H1 (cell line): ENCODE data around the gene CYTH1. TPM values are rescaled to one million over a fixed set of nuclear protein-coding genes. Genes with fewer than 3 reads are reported as not detected.

Experiments used
- CTCF ChIA-PET: fragments of 300-600 bp; sonication (Branson Sonifier 250); formaldehyde crosslinking; loops from one replicate; lab custom pipeline; 2021; ENCODE audit not compliant: partially characterized antibody; lab: Charles Lee
- POLR2A ChIA-PET: fragments of 300-600 bp; sonication (Branson Sonifier 250); formaldehyde crosslinking; loops from one replicate; lab custom pipeline; 2021; ENCODE audit warnings: inconsistent platforms; ENCODE audit not compliant: partially characterized antibody; lab: Charles Lee
- DNase-seq, 2 experiments: peaks; one replicate each; pipeline versions ENCODE4 v3.0.0 to v3.0.0-alpha.2; 2010 to 2022; ENCODE audit warnings: low spot score in 2 of 2, low read depth in 1 of 2, mixed read lengths in 1 of 2
- FAIRE-seq: peaks from 2 replicates; lab custom pipeline; 2011; peaks lifted over from hg19 to GRCh38; lab: Jason Lieb, UNC
- H2AFZ ChIP-seq: 2 replicates; pipeline ENCODE4 v1.8.1; 2012; ENCODE audit warnings: low read length, inconsistent platforms
- H2AK5ac ChIP-seq: 2 replicates; pipeline ENCODE4 v1.6.1; 2013; ENCODE audit warnings: low read depth, low read length
- H2BK120ac ChIP-seq: replicated peaks from 2 replicates; pipeline ENCODE3; 2013; ENCODE audit warnings: low read depth, low read length, inconsistent platforms
- H2BK12ac ChIP-seq: 2 replicates; pipeline ENCODE4 v1.6.1; 2013; ENCODE audit warnings: low read depth, low read length
- H2BK15ac ChIP-seq: 2 replicates; pipeline ENCODE4 v1.6.1; 2013; ENCODE audit warnings: low read length
- H2BK20ac ChIP-seq: 2 replicates; pipeline ENCODE4 v1.6.1; 2013; ENCODE audit warnings: low read length
- H2BK5ac ChIP-seq: 2 replicates; pipeline ENCODE4 v1.6.1; 2013; ENCODE audit warnings: low read depth, low read length
- H3K14ac ChIP-seq: 2 replicates; pipeline ENCODE4 v1.6.1; 2013; ENCODE audit warnings: inconsistent platforms; ENCODE audit not compliant: insufficient read length
- H3K18ac ChIP-seq: 2 replicates; pipeline ENCODE4 v1.6.1; 2013; ENCODE audit warnings: low read length; ENCODE audit errors: extremely low read depth
- H3K23ac ChIP-seq: 2 replicates; pipeline ENCODE4 v1.6.1; 2013; ENCODE audit warnings: inconsistent platforms; ENCODE audit not compliant: insufficient read length
- H3K23me2 ChIP-seq: 2 replicates; pipeline ENCODE4 v1.6.1; 2013; ENCODE audit warnings: low read depth, low read length
- H3K27ac ChIP-seq: 2 replicates; pipeline ENCODE4 v1.6.1; 2011; ENCODE audit warnings: low read depth, low read length, inconsistent platforms
- H3K27me3 ChIP-seq, 4 experiments: replicated peaks in 1 of 4; 1 replicate in 1 of 4; 2 replicates in 3 of 4; pipeline versions ENCODE4 v1.6.1 to v1.8.1; 2011 to 2013; ENCODE audit warnings: low read length in 3 of 4, mild to moderate bottlenecking in 3 of 4, inconsistent platforms in 2 of 4, mixed read lengths in 2 of 4, moderate library complexity in 1 of 4; ENCODE audit not compliant: control insufficient read depth in 3 of 4, insufficient read depth in 3 of 4; ENCODE audit errors: extremely low read depth in 1 of 4
- H3K36me3 ChIP-seq, 4 experiments: 2 replicates each; pipeline versions ENCODE4 v1.6.1 to v1.8.1; 2011 to 2013; ENCODE audit warnings: mild to moderate bottlenecking in 4 of 4, low read length in 3 of 4, moderate library complexity in 2 of 4, control low read depth in 1 of 4, inconsistent platforms in 1 of 4; ENCODE audit not compliant: insufficient read depth in 4 of 4, control insufficient read depth in 2 of 4
- H3K4ac ChIP-seq: replicated peaks from 2 replicates; pipeline ENCODE3; 2013; ENCODE audit warnings: low read length, low read depth, mixed read lengths, inconsistent platforms; ENCODE audit not compliant: insufficient read length
- H3K4me1 ChIP-seq, 4 experiments: replicated peaks in 1 of 4; 1 replicate in 1 of 4; 2 replicates in 3 of 4; pipeline versions ENCODE4 v1.6.1 to v1.8.1; 2011 to 2013; ENCODE audit warnings: low read length in 3 of 4, inconsistent platforms in 2 of 4, mixed read lengths in 1 of 4; ENCODE audit not compliant: insufficient read depth in 4 of 4, control insufficient read depth in 3 of 4
- H3K4me2 ChIP-seq, 2 experiments: 2 replicates each; pipeline versions ENCODE4 v1.6.1 to v1.8.1; 2011 to 2013; ENCODE audit warnings: low read depth in 2 of 2, low read length in 2 of 2, control low read depth in 1 of 2, inconsistent platforms in 1 of 2, mild to moderate bottlenecking in 1 of 2; ENCODE audit not compliant: insufficient read depth in 1 of 2
- H3K4me3 ChIP-seq, 4 experiments: fragments of 200-600, 300-600 bp in 1 of 4; sonication (generic), shearing (Covaris generic), sonication (Bioruptor Twin) in 1 of 4; 2 replicates each; pipeline versions ENCODE4 v1.5.1 to v1.8.1; 2011 to 2016; ENCODE audit warnings: low read length in 4 of 4, low read depth in 3 of 4, control low read depth in 2 of 4, inconsistent platforms in 2 of 4, mild to moderate bottlenecking in 2 of 4, mixed read lengths in 1 of 4, moderate library complexity in 1 of 4; ENCODE audit not compliant: insufficient read depth in 2 of 4; ENCODE audit errors: extremely low read depth in 1 of 4
- H3K56ac ChIP-seq: replicated peaks from 2 replicates; pipeline ENCODE3; 2013; ENCODE audit warnings: low read depth, mild to moderate bottlenecking, mixed read lengths, low read length, inconsistent platforms; ENCODE audit not compliant: insufficient read length
- H3K79me1 ChIP-seq: 2 replicates; pipeline ENCODE4 v1.6.1; 2013; ENCODE audit warnings: low read depth, low read length, control low read depth
- H3K79me2 ChIP-seq, 2 experiments: 2 replicates each; pipeline versions ENCODE4 v1.6.1 to v1.8.1; 2012 to 2013; ENCODE audit warnings: low read length in 2 of 2, mild to moderate bottlenecking in 2 of 2, inconsistent platforms in 1 of 2; ENCODE audit not compliant: insufficient read depth in 2 of 2, control insufficient read depth in 1 of 2
- H3K9ac ChIP-seq, 4 experiments: replicated peaks in 1 of 4; 1 replicate in 1 of 4; 2 replicates in 3 of 4; pipeline versions ENCODE4 v1.6.1 to v1.8.1; 2011 to 2013; ENCODE audit warnings: low read depth in 3 of 4, low read length in 3 of 4, control low read depth in 2 of 4, mild to moderate bottlenecking in 2 of 4, moderate library complexity in 2 of 4, inconsistent platforms in 1 of 4; ENCODE audit errors: extremely low read depth in 1 of 4
- H3K9me3 ChIP-seq, 2 experiments: 2 replicates each; pipeline versions ENCODE4 v1.6.1 to v1.8.1; 2012 to 2013; ENCODE audit warnings: mild to moderate bottlenecking in 2 of 2, moderate library complexity in 2 of 2, control low read depth in 1 of 2, inconsistent platforms in 1 of 2, low read depth in 1 of 2, low read length in 1 of 2, mixed read lengths in 1 of 2; ENCODE audit not compliant: insufficient read depth in 2 of 2
- H4K20me1 ChIP-seq, 2 experiments: replicated peaks in 1 of 2; 2 replicates each; pipeline versions ENCODE3 to v1.8.1; 2011 to 2013; ENCODE audit warnings: inconsistent platforms in 2 of 2, low read length in 2 of 2, mild to moderate bottlenecking in 1 of 2; ENCODE audit not compliant: insufficient read depth in 2 of 2, control insufficient read depth in 1 of 2
- H4K5ac ChIP-seq: 2 replicates; pipeline ENCODE4 v1.6.1; 2013; ENCODE audit warnings: low read length, low read depth, mixed read lengths, inconsistent platforms; ENCODE audit not compliant: insufficient read length
- H4K8ac ChIP-seq: 2 replicates; pipeline ENCODE4 v1.8.0; 2013; ENCODE audit warnings: mild to moderate bottlenecking, moderate library complexity, low read length, inconsistent platforms; ENCODE audit not compliant: insufficient read depth; ENCODE audit errors: extremely low read depth
- H4K91ac ChIP-seq: replicated peaks from 2 replicates; pipeline ENCODE3; 2013; ENCODE audit warnings: low read length, mixed read lengths, inconsistent platforms; ENCODE audit not compliant: insufficient read length
- GABPA ChIP-seq: IDR thresholded peaks from 2 replicates; pipeline ENCODE4 v1.6.1; 2011; ENCODE audit warnings: mild to moderate bottlenecking, low read length, moderate library complexity, borderline replicate concordance; ENCODE audit not compliant: insufficient read depth
- SIRT6 ChIP-seq: IDR thresholded peaks from one replicate; pipeline ENCODE4 v1.7.1; 2012; ENCODE audit warnings: low read length, inconsistent platforms
- YY1 ChIP-seq: IDR thresholded peaks from 2 replicates; pipeline ENCODE4 v1.6.1; 2011; ENCODE audit warnings: low read depth, mild to moderate bottlenecking, low read length
- WGBS, 2 experiments: shearing (Covaris generic) in 1 of 2; methylation state at CpG; one replicate each; pipeline versions ENCODE4 v1.1.6 to v1.1.7; 2013 to 2015; ENCODE audit warnings: low lambda C conversion rate in 2 of 2, mixed read lengths in 2 of 2, inconsistent platforms in 1 of 2, low coverage in 1 of 2, missing lambda C conversion rate in 1 of 2; ENCODE audit not compliant: insufficient replicate concordance in 2 of 2, insufficient coverage in 1 of 2, insufficient read length in 1 of 2; ENCODE audit errors: extremely low coverage in 1 of 2, missing lambda C conversion rate in 1 of 2; 5-methylcytosine and 5-hydroxymethylcytosine counted together
- polyA plus RNA-seq, 7 experiments: library from polyadenylated mRNA; depleted of rRNA in 3 of 7; stranded (reverse) in 5 of 7; unstranded in 2 of 7; fragments of >200 nt in 5 of 7; fragments of 200-250 nt in 2 of 7; gene quantifications; 1 replicate in 5 of 7; 2 replicates in 1 of 7; 4 replicates in 1 of 7; pipeline versions ENCODE4 v1.2.1 to v1.2.3, GENCODE V29; 2011 to 2013; ENCODE audit warnings: missing spikeins in 2 of 7, mixed read lengths in 2 of 7
- total RNA-seq: library from RNA; stranded (reverse); fragmentation: NEBNext Ultra II Directional; extraction: Animal tissue kit (Norgen Biotek cat#: 25700); gene quantifications from 2 replicates; pipeline ENCODE4 v1.2.1, GENCODE V29; 2021
- TF ChIP-seq, protein P1 (sequence below): IDR thresholded peaks from 2 replicates; pipeline ENCODE4 v1.6.1; 2012; ENCODE audit warnings: low read length, inconsistent platforms

CYTH1 gene
- total and polyA plus RNA-seq, 2 of the 8 experiments (the other 6 are each of a cell fraction or from before 2014, with no cell fraction given) = 12.8 to 14.8 TPM

DNA sequence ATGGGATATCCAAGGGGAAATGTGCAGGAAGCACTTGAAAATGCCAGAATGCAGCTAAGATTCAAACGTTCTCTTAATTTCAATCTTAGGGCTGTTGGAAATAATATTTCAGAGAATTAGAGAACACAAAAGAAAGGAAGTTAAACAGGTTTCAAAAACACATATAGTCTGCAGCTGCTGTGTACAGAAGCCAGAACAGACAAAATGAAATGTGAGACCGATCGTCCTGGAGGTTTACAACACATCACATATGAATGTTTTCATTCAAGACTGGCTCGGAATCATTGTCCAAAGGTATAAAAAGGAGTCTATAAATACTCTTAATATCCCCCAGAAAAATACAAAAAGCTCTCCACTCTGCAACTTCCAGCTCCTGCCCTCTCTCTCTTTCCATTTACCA, 14.3 kb downstream of the CYTH1 start:
- peaks cover 2% of the 10 kb centered on the region; the same call in 1 of the 2 replicates for H3K23me2 ChIP-seq
- H3K79me1 ChIP-seq = peaks cover 9% of the 10 kb centered on the region
- no peak overlapping the region for H2AK5ac ChIP-seq
- FAIRE-seq (no peak), DNase-seq (no peak)
- no peak overlapping the region for H3K4ac ChIP-seq
- no peak overlapping the region for H2BK15ac ChIP-seq
- no peak overlapping the region for H3K56ac ChIP-seq
- no peak overlapping the region for H2BK5ac ChIP-seq
- no peak overlapping the region for H2BK120ac ChIP-seq
- WGBS, 2 experiments = 92% methylated on average over 4 of the region's 4 CpGs; no CpG with 5 or more reads in 1 of the 2 experiments
- H3K4me3 ChIP-seq = no peak overlapping the region
- no peak overlapping the region for H2BK12ac ChIP-seq
- H2BK20ac ChIP-seq = no peak overlapping the region
- H3K4me1 ChIP-seq = no peaks in the 10 kb centered on the region; a peak in 1 of 7 replicates
- no peak overlapping the region for H4K5ac ChIP-seq
- no peak overlapping the region for H3K18ac ChIP-seq
- no peaks in the 10 kb centered on the region for H3K27me3 ChIP-seq
- H3K23ac ChIP-seq = no peak overlapping the region
- H3K14ac ChIP-seq = no peak overlapping the region
- no peak overlapping the region for H4K8ac ChIP-seq
- H3K9ac ChIP-seq = no peak overlapping the region
- H3K79me2 ChIP-seq = peaks cover 0 to 4% of the 10 kb centered on the region in 2 experiments; a peak in 2 of 4 replicates
- POLR2A ChIA-PET = no interaction called here
- no peaks in the 10 kb centered on the region for H3K36me3 ChIP-seq
- peaks cover 0 to 6% of the 10 kb centered on the region in 2 experiments for H4K20me1 ChIP-seq
- H2AFZ ChIP-seq = no peak overlapping the region
- H4K91ac ChIP-seq = no peak overlapping the region
- no peak overlapping the region for H3K4me2 ChIP-seq
- H3K27ac ChIP-seq = no peak overlapping the region
- CTCF ChIA-PET = no interaction called here
- H3K9me3 ChIP-seq = no peaks in the 10 kb centered on the region
- TF ChIP-seq, protein P1, sequence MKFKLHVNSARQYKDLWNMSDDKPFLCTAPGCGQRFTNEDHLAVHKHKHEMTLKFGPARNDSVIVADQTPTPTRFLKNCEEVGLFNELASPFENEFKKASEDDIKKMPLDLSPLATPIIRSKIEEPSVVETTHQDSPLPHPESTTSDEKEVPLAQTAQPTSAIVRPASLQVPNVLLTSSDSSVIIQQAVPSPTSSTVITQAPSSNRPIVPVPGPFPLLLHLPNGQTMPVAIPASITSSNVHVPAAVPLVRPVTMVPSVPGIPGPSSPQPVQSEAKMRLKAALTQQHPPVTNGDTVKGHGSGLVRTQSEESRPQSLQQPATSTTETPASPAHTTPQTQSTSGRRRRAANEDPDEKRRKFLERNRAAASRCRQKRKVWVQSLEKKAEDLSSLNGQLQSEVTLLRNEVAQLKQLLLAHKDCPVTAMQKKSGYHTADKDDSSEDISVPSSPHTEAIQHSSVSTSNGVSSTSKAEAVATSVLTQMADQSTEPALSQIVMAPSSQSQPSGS = no peak
- TF ChIP-seq YY1 (no peak), GABPA (no peak), SIRT6 (no peak)
